Measurements from ENCODE around the gene CRIP3.
"Not testable (repeated sequence)": the region's sequence is repeated elsewhere in the genome, so short reads cannot be mapped to it uniquely, and the experiment has no call there.

The CRIP3 gene

GRCh38 chr6:43304882-43305281, 3.7 kb downstream of the CRIP3 start:
- DNase-seq, result no peak

DNA sequence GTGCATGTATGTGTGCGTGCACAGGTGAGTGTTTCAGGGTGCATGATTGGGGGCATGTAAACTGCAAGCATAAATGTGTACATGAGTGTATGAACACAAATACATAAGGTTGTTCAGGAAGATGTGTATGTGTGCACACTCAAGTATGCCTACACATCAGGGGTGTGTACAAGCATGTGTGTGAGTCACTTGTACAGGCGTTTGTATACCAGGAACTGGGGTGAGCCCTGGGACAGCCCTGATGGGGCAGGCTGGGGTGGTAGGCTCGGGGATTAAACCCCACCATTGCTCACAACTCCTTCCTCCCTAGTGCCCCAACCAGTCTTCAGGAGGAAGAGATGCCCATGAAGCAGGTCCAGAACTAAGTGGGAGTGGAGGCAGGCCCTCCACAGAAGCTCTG, 4.3 kb downstream of the CRIP3 start:
- no peak for DNase-seq

- DNase-seq, result no peak
These were observed 4.8 kb downstream of the CRIP3 start for GRCh38 chr6:43303751-43304331.

DNA sequence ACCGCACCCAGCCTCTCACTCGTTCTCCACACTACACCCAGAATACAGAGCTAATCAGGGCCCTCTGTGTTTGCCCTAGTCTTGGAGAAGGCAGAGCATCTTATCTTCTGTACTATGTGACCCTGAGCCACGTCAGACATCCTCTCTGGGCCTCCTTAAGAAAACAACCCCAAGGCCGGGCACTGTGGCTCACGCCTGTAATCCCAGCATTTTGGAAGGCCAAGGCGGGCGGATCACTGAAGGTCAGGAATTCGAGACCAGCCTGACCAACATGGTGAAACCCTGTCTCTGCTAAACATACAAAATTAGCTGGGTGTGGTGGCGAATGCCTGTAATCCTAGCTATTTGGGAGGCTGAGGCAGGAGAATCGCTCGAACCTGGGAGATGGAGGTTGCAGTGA, 5.6 kb downstream of the CRIP3 start:
- DNase-seq, result not testable (repeated sequence)

- no peak for DNase-seq
These were observed 6.5 kb downstream of the CRIP3 start for GRCh38 chr6:43302126-43302525.

DNA sequence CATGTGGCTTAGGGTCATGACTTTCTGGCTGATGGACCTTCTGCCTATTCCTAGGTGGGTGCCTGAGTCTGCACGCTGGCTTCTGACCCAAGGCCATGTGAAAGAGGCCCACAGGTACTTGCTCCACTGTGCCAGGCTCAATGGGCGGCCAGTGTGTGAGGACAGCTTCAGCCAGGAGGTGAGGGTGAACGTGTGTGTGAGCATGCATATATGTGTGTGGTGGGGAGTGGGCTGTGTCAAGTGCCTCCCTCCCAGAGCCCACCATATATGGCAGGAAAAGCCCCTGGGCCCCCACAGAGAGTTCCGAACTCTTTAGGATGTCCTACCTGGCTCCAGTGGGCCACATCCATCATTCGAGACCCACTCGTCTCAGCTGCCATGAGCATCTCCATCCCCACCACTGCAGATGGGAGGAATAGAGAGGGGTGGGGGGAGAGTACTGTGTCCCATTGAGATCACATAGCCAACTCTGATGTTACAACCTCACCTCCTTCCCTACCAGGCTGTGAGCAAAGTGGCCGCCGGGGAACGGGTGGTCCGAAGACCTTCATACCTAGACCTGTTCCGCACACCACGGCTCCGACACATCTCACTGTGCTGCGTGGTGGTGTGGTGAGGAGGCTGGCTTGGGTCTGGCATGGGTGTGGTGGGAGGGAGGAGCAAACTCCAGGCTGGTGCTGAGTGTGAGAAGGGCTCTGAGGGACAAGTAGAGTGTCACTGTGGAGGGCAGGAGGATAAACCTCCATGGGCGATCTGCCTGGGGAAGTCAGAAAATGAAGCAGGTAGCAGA, 7.3 kb downstream of the CRIP3 start:
- DNase-seq, result no peak

GRCh38 chr6:43299338-43300293, 9.0 kb downstream of the CRIP3 start:
- no peak for DNase-seq

GRCh38 chr6:43298565-43299337, 9.9 kb downstream of the CRIP3 start:
- no peak for DNase-seq

DNA sequence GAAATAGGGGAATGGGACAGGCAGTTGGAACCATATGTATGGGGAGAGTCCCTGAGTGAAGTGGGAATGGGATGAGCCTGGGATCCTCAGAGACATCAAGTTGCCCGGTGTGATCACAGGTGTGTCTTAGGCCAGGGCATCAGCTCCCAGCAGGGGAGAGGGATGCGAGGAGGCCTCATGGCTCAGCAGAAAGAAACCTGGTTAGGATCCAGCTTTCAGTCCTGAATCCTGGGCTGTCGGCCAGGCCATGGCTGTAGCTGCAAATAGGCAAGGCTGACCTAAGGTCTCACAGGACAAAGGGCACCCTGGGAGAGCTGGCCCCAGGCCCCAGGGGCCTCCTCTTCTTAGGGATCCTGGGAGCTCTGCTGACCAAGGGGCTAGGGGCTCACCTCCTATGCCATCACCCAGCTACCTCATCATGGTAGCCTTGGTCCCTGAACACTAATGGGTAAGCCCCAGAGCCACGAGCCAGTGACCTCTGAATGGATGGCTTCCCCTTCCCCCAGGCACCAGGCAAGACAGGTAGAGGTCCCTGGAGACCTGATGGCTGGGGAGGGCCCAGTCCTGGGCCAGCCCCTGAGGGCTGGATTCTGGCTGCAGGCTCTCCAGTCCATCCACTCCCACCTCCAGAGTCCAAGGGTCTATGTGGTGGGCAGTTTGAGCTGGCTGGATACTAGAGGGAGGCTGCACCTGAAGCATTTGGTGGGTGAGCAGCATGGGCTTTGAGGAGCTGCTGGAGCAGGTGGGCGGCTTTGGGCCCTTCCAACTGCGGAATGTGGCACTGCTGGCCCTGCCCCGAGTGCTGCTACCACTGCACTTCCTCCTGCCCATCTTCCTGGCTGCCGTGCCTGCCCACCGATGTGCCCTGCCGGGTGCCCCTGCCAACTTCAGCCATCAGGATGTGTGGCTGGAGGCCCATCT, 10.7 kb downstream of the CRIP3 start, which contains the start of gene SLC22A7:
Gene SLC22A7 (plus strand): TSS at position 617 of the 921 bp plus-strand sequence. CDS start 99 bp downstream, at position 716.
- DNase-seq, result no peak

GRCh38 chr6:43296780-43297497, 11.7 kb downstream of the CRIP3 start:
- no peak for DNase-seq

DNA sequence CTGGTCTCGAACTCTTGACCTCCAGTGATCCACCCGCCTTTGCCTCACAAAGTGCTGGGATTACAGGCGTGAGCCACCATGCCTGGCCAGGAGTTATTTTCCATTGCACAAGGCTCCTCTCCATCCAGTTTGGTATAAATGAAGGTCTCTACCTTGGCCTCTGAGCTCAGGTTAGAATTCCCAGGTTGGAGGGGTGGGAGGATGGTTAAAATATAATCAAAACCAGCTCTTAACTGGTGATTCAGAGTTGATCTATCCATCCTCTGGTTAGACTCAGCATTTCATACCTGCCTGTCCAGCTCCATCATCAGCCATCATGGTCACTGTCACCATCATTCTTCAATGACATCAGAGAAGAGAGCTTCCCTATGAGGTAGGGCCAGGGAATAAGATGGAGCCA, 13.2 kb downstream of the CRIP3 start:
- DNase-seq, result no peak

GRCh38 chr6:43294536-43294935, 14.1 kb downstream of the CRIP3 start:
- DNase-seq, result no peak

- DNase-seq, result no peak
These were observed 14.9 kb downstream of the CRIP3 start for GRCh38 chr6:43293698-43294097.

DNA sequence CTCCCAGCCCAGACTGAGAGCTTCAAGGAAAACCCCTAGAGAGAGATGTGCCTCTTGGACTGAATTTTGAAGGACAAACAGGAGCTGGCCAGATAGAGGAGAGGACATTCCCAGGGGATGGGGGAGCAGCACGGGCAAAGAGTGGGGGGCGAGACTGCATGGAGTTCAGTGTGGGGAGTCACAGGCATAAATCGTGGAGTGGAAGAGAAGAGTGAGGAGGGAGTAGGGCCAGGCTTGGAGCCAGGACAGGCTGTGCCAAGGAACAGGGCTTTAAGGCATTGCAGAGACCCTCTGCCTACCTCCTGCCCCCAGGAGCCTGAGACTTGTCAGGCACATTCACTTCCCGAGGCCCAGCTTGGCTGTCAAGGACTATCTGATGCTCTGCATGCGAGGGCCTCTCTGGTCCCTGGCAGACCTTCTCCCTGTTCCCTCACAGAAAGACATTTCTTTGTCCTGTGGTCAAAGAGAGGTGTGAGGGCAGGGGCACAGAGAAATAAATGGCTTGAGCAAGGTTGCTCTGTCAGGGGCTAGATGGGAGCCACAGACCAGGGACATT, 15.8 kb downstream of the CRIP3 start:
- DNase-seq, result no peak

- DNase-seq, result no peak
These were observed 16.3 kb downstream of the CRIP3 start for GRCh38 chr6:43292341-43292740.

- DNase-seq, result no peak
These were observed 16.9 kb downstream of the CRIP3 start for GRCh38 chr6:43291708-43292107.

GRCh38 chr6:43290905-43291355, 17.7 kb downstream of the CRIP3 start:
- DNase-seq, result no peak

DNA sequence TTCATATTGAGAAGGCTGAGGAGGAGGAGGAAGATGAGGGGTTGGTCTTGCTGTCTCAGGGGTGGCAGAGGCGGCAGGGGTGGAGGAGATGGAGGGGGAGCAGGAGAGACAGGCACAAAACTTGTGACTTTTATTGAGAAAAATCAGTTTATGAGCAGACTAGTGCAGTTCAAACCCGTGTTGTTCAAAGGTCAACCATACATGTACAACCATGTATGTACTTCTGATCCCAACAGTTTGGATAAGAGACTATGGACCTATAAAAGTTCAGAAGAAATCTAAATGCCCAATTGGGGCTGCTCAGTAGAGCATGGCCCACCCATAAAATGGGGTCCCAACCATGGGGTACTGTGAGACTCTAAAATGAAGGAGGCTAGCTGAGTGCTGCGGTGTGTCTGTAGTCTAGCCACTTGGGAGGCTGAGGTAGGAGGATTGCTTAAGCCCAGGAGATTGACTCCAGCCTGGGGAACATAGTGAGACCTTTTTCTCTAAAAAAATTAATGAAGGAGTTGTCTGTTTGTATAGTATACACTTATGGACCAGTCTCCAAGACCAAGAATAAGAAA, 18.2 kb downstream of the CRIP3 start:
- DNase-seq, result no peak

- no peak for DNase-seq
These were observed 20.6 kb downstream of the CRIP3 start for GRCh38 chr6:43287717-43288679.

Data from stimulated activated CD4-positive, alpha-beta T cell treated with anti-CD3 and anti-CD28 coated beads, Interleukin-12 subunit alpha, Interleukin-12 subunit beta, amount 100 ng/mL, for 4 hours (primary cell).